GM19395 (cell line): Measurements from ENCODE around the gene NME1.

Experiments used
- ATAC-seq: cut with Tn5 transposase; IDR thresholded peaks from one replicate; pipeline ENCODE4 v1.9.1; 2021; ENCODE audit warnings: mild to moderate bottlenecking, moderate library complexity; ENCODE audit not compliant: unreplicated experiment

NME1 gene

GRCh38 chr17:51188271-51188833, 35.0 kb downstream of the NME1 start:
- no peak for ATAC-seq

DNA sequence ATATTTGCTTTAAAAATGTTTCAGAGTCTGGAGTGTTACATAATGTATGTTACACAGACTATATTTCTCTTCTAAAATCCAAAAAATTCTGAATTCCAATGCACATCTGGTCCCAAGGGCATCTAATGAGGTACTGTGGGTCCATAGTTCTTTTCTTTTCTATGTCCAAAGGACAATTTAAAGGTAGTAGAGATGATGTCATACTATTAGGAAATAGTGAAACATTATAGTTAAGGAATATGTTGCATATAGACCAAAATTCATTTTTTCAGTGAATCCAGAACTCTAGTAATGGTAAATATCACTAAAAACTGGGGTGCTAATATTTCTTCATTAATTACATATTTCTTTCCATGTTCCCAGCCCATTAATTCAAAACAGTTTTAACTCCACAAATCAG, 35.8 kb downstream of the NME1 start:
- ATAC-seq, result no peak

GRCh38 chr17:51189628-51190027, 36.3 kb downstream of the NME1 start:
- no peak for ATAC-seq

- ATAC-seq, result no peak
Measured at GRCh38 chr17:51191895-51192294, 38.5 kb downstream of the NME1 start.

- no peak for ATAC-seq
Measured at GRCh38 chr17:51197754-51198153, 44.4 kb downstream of the NME1 start.

DNA sequence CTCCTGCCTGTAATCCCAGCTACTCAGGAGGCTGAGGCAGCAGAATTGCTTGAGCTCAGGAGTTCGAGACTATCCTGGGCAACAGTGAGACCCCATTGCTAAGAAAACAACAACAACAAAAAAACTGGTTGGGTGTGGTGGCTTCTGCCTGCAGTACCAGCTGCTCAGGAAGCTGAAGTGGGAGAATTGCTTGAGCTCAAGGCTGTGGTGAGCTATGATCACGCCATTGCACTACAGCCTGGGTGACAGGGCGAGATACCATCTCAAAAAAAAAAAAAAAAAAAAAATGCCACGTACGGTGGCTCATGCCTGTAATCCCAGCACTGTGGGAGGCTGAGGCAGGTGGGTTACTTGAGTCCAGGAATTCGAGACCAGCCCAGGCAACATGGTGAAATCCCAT, 46.9 kb downstream of the NME1 start:
- ATAC-seq, result no peak

- ATAC-seq, result no peak
Measured at GRCh38 chr17:51200846-51201245, 47.5 kb downstream of the NME1 start.

- no peak for ATAC-seq
Measured at GRCh38 chr17:51203838-51204237, 50.5 kb downstream of the NME1 start.
